SW480 (cell line): ENCODE results near the gene ADORA1.

ENCODE experiments used
- DNase-seq: peaks from one replicate; pipeline ENCODE4 v3.0.0-alpha.2; 2016; ENCODE audit warnings: low spot score

ADORA1 gene

GRCh38 chr1:203127666-203128430 is at the start of gene ADORA1:
ADORA1 (plus strand) TSS chr1:203127726; CDS start chr1:203128842, 1,116 bp downstream.
- DNase-seq = peak; percentile 61

GRCh38 chr1:203077956-203078355 is 49.6 kb upstream of the ADORA1 start:
- no peak for DNase-seq

GRCh38 chr1:203078478-203078877 is 49.0 kb upstream of the ADORA1 start:
- DNase-seq = no peak

GRCh38 chr1:203080456-203080855 is 47.1 kb upstream of the ADORA1 start:
- DNase-seq = no peak

GRCh38 chr1:203081465-203082230 is 45.9 kb upstream of the ADORA1 start:
- DNase-seq = no peak

- no peak for DNase-seq
Measured at GRCh38 chr1:203082231-203082505, 45.4 kb upstream of the ADORA1 start.

GRCh38 chr1:203082571-203083462 is 44.7 kb upstream of the ADORA1 start:
- DNase-seq = no peak

GRCh38 chr1:203083463-203083921 is 44.0 kb upstream of the ADORA1 start:
- no peak for DNase-seq

- DNase-seq = no peak
Measured at GRCh38 chr1:203084588-203085527, 42.7 kb upstream of the ADORA1 start.

GRCh38 chr1:203085528-203086406 is 41.8 kb upstream of the ADORA1 start, which contains the start of gene MYOG:
MYOG (minus strand) TSS chr1:203086012; CDS start chr1:203085961, 51 bp downstream.
- DNase-seq = no peak

- DNase-seq = no peak
Measured at GRCh38 chr1:203086992-203087763, 40.3 kb upstream of the ADORA1 start.

GRCh38 chr1:203088441-203088840 is 39.1 kb upstream of the ADORA1 start:
- no peak for DNase-seq

GRCh38 chr1:203089001-203089650 is 38.4 kb upstream of the ADORA1 start:
- DNase-seq = no peak

GRCh38 chr1:203089651-203090045 is 37.9 kb upstream of the ADORA1 start:
- no peak for DNase-seq

GRCh38 chr1:203090421-203091198 is 36.9 kb upstream of the ADORA1 start:
- no peak for DNase-seq

GRCh38 chr1:203091199-203091477 is 36.4 kb upstream of the ADORA1 start:
- no peak for DNase-seq

- no peak for DNase-seq
Measured at GRCh38 chr1:203091761-203092330, 35.7 kb upstream of the ADORA1 start.
